CD1c-positive myeloid dendritic cell (primary cell): ENCODE data around the gene ABCF2.

Source experiments
- DNase-seq: peaks from one replicate; pipeline ENCODE4 v3.0.0-alpha.2; 2016; ENCODE audit errors: extremely low spot score

Gene ABCF2

GRCh38 chr7:151252961-151253711 is 26.1 kb upstream of the ABCF2 start:
- DNase-seq: no peak

GRCh38 chr7:151252561-151252835 is 25.5 kb upstream of the ABCF2 start:
- DNase-seq: no peak

DNA sequence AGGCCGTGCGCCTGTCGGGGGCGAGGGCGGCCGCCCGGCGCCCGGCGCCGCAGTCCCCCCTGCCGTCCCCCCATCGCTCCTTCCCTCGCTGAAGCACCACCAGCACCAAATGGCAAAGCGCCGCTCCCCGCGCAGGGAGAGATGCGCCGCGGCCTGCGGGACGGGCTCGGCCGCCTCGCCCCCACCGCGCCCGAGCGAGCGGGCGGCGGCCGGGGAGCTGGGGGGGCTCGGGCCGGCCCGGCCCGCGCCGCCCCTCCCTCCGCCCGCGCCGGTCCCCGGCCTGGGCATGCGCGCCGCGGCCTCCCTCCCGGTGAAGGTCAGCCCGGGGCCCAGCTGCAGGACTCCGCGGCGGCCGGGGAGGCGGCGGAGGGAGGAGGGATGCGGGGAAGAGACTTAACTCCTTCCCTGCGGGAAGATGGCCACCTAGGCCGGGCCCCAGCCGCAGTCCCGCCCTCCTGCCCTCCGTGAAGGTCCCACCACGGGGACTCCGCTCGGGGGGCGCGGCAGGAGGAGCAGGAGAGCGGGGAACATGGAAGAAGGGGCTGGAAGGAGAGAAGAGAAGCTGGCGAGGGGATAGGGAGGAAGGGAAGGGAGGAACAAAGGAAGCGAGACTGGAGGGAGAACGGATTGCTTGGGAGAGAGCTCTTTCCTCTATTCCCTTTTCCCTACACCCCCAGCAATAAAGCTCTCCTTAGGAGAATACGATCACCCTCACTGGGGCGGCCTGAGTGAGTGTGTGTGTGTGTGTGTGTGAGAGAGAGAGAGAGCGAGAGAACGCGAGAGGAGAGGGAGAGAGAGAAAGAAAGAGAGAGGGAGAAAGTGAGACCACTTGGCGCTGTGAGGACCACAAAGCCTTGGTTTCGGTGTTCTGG is 24.9 kb upstream of the ABCF2 start:
- peak; percentile 16 for DNase-seq

DNA sequence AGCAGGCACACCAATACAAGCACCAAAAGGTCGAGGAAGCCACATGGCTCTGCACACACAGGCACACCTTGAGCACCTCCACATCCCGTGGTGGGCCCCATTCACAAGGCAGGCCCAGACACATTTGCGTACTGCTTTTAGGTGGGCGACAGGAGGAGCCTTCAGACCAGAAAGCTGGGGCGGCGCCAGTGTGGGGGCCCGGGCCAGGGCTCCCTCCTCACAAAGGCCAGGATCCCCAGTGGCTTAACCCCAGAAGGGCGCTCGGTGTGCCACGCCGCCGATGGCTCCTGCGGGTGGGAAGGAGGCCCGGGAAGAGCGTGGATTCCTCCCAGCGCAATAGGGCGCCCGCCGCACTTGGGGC is 24.3 kb upstream of the ABCF2 start:
- DNase-seq: no peak

DNA sequence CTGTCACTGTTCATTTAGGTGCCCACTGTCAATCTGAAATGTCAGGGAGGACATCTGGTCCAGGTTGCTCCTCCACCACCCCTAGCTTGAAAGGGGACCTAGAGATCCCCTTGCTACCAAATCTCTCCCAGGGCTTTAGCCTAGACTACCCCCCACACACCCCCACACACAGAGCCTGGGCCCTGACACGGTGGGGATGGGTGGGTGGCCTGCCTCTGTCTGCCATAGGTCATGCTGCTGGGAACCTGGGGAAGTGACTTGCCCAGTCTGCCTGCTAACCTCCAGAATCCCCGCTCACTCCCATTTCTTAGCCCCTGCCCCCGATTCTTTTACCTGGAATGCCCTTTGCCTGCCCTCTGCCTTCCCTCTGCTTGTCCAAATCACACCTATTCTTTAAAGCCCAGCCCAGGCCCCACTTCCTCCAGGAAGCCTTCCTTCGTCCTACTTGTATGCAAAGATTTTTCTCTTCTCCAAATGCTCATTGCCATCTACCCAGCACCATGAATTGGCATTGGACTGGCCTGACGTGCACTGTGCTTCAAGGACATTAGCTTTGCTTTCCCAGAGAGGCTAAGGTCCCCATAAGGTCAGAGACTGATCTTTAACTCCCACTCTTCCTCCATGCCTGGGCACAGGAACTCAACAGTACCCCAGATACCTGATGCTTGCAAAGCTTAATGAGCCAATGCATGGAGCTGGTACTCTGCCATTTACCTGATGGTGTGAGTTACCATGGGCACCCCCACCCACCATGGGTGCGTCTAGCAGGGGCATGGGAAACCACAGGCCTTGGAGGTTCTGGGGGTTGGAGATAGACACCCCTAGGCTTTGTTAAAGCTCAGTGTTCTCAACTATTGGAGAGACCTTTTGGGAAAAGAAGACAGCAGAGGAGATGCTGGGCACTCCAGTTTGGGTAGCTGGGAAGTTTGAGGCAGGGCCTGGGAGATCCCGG is 23.5 kb upstream of the ABCF2 start:
- DNase-seq: no peak

GRCh38 chr7:151249732-151250072 is 22.7 kb upstream of the ABCF2 start:
- DNase-seq: no peak

DNA sequence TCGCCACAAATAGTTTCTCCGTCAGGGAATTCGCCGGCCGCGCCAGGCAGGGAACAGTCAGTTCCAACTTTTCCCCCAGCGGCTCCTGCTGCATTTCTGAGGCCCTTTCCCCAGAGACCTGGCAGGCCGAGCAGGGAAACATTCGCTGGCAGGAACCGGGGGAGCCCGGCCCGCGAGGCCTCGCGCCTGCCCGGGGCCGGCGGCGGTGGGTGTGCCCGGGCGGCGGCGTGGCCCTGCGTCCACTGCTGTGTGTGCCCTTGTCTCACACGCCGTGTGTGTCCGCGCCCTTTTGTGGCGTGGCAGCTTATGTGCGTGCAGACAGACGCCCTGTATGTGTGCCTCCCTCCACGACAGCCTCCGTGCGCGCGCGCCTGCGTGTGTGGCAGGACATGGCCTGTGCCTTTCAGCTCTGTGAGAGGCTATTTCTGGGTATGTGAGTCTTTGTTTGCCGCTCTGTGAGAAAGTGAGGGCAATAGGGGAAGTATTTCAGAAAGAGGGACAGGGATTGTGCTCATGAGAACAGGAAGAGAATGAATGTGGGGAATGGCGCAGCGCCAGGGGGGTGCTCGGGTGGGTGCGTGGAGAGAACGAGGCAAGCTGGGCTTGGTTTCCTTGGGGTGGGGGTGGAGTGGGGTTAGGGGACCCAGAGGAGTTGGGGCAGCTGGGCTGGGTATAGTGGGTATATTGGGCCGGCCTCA is 22.2 kb upstream of the ABCF2 start:
- peak; percentile 76 for DNase-seq

GRCh38 chr7:151248346-151249033 is 21.5 kb upstream of the ABCF2 start, which contains the start of gene SMARCD3:
Gene SMARCD3 (minus strand): TSS chr7:151248694. CDS start chr7:151248562, 132 bp downstream.
- peak; percentile 10 for DNase-seq

GRCh38 chr7:151247611-151248345 is 20.8 kb upstream of the ABCF2 start:
- no peak for DNase-seq

DNA sequence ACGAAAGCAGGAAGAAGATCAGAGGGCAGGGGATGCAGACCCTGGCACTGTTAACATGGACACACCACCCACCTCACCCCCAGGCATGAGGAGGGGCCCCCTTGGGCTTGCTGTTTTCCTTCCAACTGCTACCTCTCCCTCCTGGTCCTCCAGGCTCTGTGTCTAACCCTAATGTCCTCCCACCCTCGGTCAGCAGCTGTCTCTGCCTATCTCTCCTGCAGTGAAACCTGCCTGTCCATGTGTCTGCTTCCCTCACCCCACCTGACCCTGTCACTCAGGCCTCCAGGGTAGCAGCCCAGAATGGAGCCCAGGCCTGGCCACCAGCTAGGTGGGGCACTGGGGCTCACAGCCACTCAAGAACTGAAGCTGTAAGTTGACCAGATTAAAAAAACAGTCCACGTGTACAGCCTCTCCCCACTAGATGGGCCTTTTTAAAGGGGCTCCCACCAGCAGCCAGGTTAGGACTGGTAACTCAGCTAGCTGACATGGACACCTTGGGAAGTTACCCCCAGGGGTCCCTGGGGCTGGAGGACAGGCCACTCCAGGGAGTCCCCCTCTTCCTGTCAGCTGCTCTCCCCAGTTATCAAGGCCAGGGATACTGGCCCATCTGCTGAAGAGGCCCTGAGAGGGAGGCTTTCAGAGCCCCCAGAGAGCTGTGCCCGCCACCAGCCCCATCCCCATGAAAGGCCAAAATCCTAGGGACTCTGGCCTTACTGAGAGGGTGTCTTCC is 20.0 kb upstream of the ABCF2 start:
- DNase-seq: no peak

DNA sequence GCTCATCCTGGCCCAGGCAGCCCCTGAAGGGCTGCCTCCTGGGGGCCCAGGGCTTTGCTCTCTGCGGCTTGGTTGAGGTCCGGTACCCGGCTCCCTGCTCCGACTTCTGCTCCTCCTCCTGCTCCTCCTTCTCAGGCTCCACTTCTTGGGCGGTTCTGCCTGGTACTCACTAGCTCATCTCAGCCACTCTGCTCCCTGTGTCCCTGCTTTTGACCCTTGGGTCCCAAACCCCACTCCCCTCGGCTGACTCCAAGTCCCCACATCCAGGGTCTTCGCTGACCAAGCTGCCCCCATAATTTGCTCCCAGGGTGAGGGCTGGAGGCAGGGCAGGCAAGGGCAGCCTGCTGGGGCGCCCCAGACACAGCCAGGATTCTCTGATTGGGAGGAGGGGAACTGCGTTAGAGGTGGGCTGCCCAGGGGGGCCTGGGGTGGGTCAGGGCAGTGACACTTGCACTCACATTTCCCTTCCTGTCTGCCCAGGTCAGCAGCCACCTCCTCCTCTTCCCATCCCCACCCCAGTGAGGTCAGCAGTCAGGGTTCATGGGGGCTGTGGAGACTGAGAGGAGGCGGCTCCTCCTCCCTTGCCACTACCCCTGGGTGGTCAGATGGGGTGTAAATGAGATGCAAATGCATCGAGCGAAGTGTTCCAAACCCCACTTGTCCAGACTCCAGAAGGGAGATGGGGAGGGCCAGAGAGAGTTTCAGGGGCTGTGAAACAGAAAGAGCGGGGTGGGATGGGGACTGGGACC is 19.3 kb upstream of the ABCF2 start:
- no peak for DNase-seq

DNA sequence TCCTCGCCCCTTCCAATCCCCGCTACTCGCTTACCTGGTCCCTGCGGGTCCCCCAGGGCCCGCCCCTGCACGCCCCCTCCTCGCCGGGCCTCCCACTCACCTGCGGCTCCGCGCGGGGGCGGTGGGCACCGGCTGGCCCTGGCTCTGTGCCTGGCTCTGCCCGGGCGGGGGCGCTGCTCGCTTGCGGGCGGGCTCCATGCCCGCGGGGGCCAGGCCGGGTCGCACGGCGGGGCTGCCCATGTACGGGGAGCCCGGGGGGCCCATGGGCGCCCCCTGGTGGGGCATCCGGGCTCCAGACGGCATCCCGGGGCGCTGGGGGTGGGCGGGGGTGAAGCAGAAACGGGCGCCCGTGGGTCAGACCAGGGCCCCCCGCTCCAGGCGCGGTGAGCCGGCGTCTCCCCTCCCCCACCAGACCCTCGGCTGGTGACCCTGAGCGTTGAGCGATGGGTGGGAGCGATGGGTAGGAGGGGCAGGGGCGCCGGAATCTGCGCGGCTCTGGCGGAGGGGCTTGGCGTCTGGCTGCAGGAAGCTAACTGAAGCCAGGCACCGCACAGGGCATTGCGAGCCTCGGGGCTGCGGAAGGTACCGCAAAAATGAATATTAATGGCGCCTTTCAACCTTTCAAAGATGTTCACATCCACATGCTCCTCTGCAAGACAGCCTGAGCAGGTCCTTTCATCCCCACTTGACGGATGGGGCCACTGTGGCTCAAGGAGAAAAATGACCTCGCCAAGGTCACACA is 18.5 kb upstream of the ABCF2 start:
- DNase-seq: peak; percentile 57

- peak; percentile 4 for DNase-seq
Observed at GRCh38 chr7:151244841-151245346, 17.9 kb upstream of the ABCF2 start.

DNA sequence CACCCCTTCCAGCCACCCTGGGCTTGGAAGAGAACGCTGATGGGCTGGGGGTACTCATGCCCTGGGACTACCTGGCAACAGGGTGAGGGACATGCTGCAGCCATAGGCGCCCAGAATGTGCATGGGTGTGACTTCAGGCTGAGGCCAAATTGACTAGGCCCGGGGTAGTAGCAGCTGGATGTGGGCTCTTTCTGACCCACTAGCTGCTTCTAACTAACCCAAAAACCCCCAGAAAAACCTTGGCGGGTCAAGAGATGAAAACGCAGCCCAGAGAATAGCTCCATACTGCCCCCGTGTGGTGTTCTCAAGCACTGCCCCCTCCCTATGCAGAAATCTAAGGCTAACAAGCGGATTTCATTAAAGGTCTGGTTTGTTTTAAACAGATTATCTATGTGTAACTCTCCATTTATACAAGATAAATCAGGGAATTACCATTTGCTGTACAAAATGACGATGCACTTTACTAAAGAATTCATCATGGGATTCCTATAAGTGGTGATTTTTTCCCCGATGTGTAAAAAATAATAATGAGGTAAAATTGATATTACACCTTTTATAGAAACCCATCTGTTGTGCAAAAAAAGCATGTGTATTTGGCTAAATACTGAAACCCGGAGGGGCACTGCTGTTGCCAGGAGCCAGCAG is 17.3 kb upstream of the ABCF2 start:
- DNase-seq: peak; percentile 79

GRCh38 chr7:151243408-151244195 is 16.6 kb upstream of the ABCF2 start:
- DNase-seq: peak; percentile 55

- DNase-seq: no peak
Observed at GRCh38 chr7:151243045-151243349, 16.0 kb upstream of the ABCF2 start.
